Stimulated activated CD4-positive, alpha-beta T cell treated with anti-CD3 and anti-CD28 coated beads, TNF-alpha, amount 100 ng/mL, for 1 hour (primary cell): ENCODE measurements around the gene SPTBN1.

Experiments
- DNase-seq, 3 donors: peaks; one replicate each; pipeline ENCODE4 v3.0.0-alpha.2; 2020; ENCODE audit warnings: low read depth in 3 of 3, low spot score in 1 of 3

SPTBN1 gene

GRCh38 chr2:54603796-54604195, 147.7 kb downstream of the SPTBN1 start:
- DNase-seq = no peak

GRCh38 chr2:54604871-54605270, 148.7 kb downstream of the SPTBN1 start:
- no peak for DNase-seq

GRCh38 chr2:54605836-54606235, 149.7 kb downstream of the SPTBN1 start:
- DNase-seq = no peak

GRCh38 chr2:54606393-54606958, 150.3 kb downstream of the SPTBN1 start:
- DNase-seq = no peak

GRCh38 chr2:54608224-54608623, 152.1 kb downstream of the SPTBN1 start:
- no peak for DNase-seq

- DNase-seq = no peak
Observed at GRCh38 chr2:54609241-54609640, 153.1 kb downstream of the SPTBN1 start.

GRCh38 chr2:54609647-54610046, 153.5 kb downstream of the SPTBN1 start:
- DNase-seq = no peak

GRCh38 chr2:54610700-54611099, 154.6 kb downstream of the SPTBN1 start:
- DNase-seq = no peak

- DNase-seq = no peak
Observed at GRCh38 chr2:54611830-54612545, 155.9 kb downstream of the SPTBN1 start.

- no peak for DNase-seq
Observed at GRCh38 chr2:54613386-54613785, 157.3 kb downstream of the SPTBN1 start.

GRCh38 chr2:54613794-54614257, 157.7 kb downstream of the SPTBN1 start:
- no peak for DNase-seq

- DNase-seq = no peak
Observed at GRCh38 chr2:54614819-54615218, 158.7 kb downstream of the SPTBN1 start.

GRCh38 chr2:54615832-54616534, 159.9 kb downstream of the SPTBN1 start:
- no peak for DNase-seq

- no peak for DNase-seq
Observed at GRCh38 chr2:54617409-54617808, 161.3 kb downstream of the SPTBN1 start.

- DNase-seq = no peak
Observed at GRCh38 chr2:54618646-54619565, 162.8 kb downstream of the SPTBN1 start.

- DNase-seq = no peak
Observed at GRCh38 chr2:54619660-54620231, 163.6 kb downstream of the SPTBN1 start.

GRCh38 chr2:54620948-54621347, 164.8 kb downstream of the SPTBN1 start:
- DNase-seq = no peak

- no peak for DNase-seq
Observed at GRCh38 chr2:54624591-54625071, 168.5 kb downstream of the SPTBN1 start.

GRCh38 chr2:54626131-54626530, 170.0 kb downstream of the SPTBN1 start:
- DNase-seq = no peak

GRCh38 chr2:54626884-54627283, 170.8 kb downstream of the SPTBN1 start:
- DNase-seq = no peak

- no peak for DNase-seq
Observed at GRCh38 chr2:54627973-54628372, 171.8 kb downstream of the SPTBN1 start.
